ENCODE data around the gene NEK9.

Gene NEK9

DNA sequence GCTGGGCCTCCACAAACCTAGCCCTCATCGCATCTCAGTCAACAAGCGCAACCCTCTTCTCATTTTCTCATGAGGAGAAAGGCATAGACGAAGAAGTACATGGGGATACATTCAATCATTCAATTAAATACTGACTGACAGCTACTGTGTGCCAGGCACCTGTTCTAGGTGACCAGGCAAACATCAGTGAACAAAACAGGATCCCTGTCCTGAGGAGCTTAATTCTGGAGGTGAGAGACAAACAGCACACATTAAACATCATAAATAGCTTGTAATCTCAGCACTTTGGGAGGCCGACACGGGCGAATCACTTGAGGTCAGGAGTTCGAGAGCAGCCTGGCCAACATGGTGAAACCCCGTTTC, 62.7 kb downstream of the NEK9 start:
- Histone ChIP-seq H3K9me2 (replicated peaks; ENCODE audit: insufficient read depth, low read length) (no peaks in the 10 kb centered on the region), H2AFZ (ENCODE audit: low read depth, low read length, severe bottlenecking) (peak overlapping the region; percentile 62), H3K27ac (ENCODE audit: low read depth, low read length) (no peak overlapping the region), H3K36me3 (ENCODE audit: low read length) (peaks cover 20% of the 10 kb centered on the region), H3K79me2 (ENCODE audit: insufficient read depth, low read length) (peaks cover 37% of the 10 kb centered on the region), H3K4me3 (ENCODE audit: insufficient read depth, low read length, poor library complexity, severe bottlenecking) (peak overlapping the region; percentile 85), H3K9ac (ENCODE audit: low read length) (peak overlapping the region; percentile 87), H4K20me1 (ENCODE audit: low read depth, low read length) (no peaks in the 10 kb centered on the region), H3K4me2 (ENCODE audit: low read depth, low read length, poor library complexity, severe bottlenecking) (peak overlapping the region; percentile 64), H3F3A (ENCODE audit: insufficient read depth) (peaks cover 7% of the 10 kb centered on the region; the same call in 1 of the 2 replicates), H3K9me3 (ENCODE audit: insufficient read depth, low read length) (no peaks in the 10 kb centered on the region), H3K27me3 (ENCODE audit: low read length) (no peaks in the 10 kb centered on the region)
- TF ChIP-seq, protein P1, sequence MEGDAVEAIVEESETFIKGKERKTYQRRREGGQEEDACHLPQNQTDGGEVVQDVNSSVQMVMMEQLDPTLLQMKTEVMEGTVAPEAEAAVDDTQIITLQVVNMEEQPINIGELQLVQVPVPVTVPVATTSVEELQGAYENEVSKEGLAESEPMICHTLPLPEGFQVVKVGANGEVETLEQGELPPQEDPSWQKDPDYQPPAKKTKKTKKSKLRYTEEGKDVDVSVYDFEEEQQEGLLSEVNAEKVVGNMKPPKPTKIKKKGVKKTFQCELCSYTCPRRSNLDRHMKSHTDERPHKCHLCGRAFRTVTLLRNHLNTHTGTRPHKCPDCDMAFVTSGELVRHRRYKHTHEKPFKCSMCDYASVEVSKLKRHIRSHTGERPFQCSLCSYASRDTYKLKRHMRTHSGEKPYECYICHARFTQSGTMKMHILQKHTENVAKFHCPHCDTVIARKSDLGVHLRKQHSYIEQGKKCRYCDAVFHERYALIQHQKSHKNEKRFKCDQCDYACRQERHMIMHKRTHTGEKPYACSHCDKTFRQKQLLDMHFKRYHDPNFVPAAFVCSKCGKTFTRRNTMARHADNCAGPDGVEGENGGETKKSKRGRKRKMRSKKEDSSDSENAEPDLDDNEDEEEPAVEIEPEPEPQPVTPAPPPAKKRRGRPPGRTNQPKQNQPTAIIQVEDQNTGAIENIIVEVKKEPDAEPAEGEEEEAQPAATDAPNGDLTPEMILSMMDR (IDR thresholded peaks at IDR 0.05; ENCODE audit: insufficient read depth, low read length, poor library complexity, severe bottlenecking) = no peak
- no peak for TF ChIP-seq EZH2phosphoT487 (conservative IDR thresholded peaks at IDR 0.05; ENCODE audit: low read length)

DNA sequence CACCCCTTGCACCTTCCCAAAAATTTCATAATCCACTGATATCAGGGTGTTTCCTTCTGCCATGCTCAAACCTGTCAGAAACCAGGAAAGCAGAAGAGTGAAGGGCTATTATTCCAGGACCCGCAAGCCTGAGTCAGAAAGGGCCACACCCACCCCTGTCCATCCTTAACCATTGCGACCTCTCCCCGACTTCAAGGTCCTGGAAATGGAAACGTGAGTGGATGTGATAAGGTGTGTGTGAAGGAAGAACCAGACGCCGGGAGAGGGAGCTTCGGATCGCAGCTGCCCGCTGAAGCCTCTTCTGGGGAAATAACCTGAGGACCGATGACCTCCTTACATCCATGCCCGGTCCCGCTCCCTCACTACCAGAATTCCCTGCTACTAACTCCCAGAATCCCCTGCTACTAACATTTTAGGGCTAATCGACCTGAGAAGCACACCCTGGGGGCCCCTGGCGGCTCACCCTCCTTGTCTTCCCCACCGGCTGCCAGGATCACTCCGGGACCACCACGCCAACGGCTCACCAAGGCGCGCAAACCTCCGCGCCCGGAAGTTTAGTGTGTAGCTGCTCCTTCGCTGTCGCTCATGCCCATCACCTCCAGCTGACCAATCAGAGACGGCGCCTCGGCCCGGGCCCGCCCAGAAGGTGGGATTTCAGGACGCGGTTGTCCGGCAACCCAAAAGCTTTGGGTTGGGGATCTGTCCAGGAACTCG, 63.2 kb downstream of the NEK9 start, which contains the start of gene ACYP1:
Gene ACYP1, minus strand, starts transcription at position 534 of the 714 bp plus-strand sequence. Its CDS starts 471 bp downstream, at position 63.
- Histone ChIP-seq H3K9ac (ENCODE audit: low read length) (peak within 1 kb of the TSS; percentile 87), H3K9me3 (ENCODE audit: insufficient read depth, low read length) (no peaks in the 10 kb centered on the region), H3K79me2 (ENCODE audit: insufficient read depth, low read length) (peaks cover 37% of the 10 kb centered on the region), H3K9me2 (replicated peaks; ENCODE audit: insufficient read depth, low read length) (no peaks in the 10 kb centered on the region), H3F3A (ENCODE audit: insufficient read depth) (peaks cover 7% of the 10 kb centered on the region; the same call in 1 of the 2 replicates), H3K27ac (ENCODE audit: low read depth, low read length) (peak within 1 kb of the TSS; percentile 60), H3K27me3 (ENCODE audit: low read length) (no peaks in the 10 kb centered on the region), H3K4me2 (ENCODE audit: low read depth, low read length, poor library complexity, severe bottlenecking) (peak within 1 kb of the TSS; percentile 64), H4K20me1 (ENCODE audit: low read depth, low read length) (no peaks in the 10 kb centered on the region), H2AFZ (ENCODE audit: low read depth, low read length, severe bottlenecking) (peak within 1 kb of the TSS; percentile 62), H3K4me3 (ENCODE audit: insufficient read depth, low read length, poor library complexity, severe bottlenecking) (peak within 1 kb of the TSS; percentile 85), H3K36me3 (ENCODE audit: low read length) (peaks cover 20% of the 10 kb centered on the region)
- TF ChIP-seq, protein P1 (IDR thresholded peaks at IDR 0.05; ENCODE audit: insufficient read depth, low read length, poor library complexity, severe bottlenecking) = no peak
- TF ChIP-seq EZH2phosphoT487 (conservative IDR thresholded peaks at IDR 0.05; ENCODE audit: low read length) = no peak

DNA sequence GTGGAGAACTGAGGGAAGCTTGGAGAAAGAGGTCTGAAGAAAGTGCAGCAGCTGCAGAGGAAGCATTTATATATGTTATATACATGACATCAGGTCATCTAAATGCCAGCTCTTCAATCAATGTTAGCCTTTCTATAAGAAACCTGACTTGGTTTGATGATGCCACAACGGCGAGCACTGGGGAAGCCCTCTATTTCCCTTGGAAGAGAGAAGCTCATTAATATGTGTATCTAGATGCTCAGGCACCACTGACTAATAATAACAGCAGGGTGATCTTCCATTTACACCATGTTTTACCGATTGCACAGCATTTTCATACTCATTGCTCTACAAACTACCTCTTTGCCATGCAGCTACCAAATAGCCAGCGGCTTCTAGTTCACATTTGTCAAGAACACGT, 63.8 kb downstream of the NEK9 start:
- Histone ChIP-seq H3K4me3 (ENCODE audit: insufficient read depth, low read length, poor library complexity, severe bottlenecking) (peak overlapping the region; percentile 85), H3K9me2 (replicated peaks; ENCODE audit: insufficient read depth, low read length) (no peaks in the 10 kb centered on the region), H3K36me3 (ENCODE audit: low read length) (peaks cover 20% of the 10 kb centered on the region), H3F3A (ENCODE audit: insufficient read depth) (peaks cover 7% of the 10 kb centered on the region; the same call in 1 of the 2 replicates), H2AFZ (ENCODE audit: low read depth, low read length, severe bottlenecking) (no peak overlapping the region), H4K20me1 (ENCODE audit: low read depth, low read length) (no peaks in the 10 kb centered on the region), H3K9me3 (ENCODE audit: insufficient read depth, low read length) (no peaks in the 10 kb centered on the region), H3K79me2 (ENCODE audit: insufficient read depth, low read length) (peaks cover 34% of the 10 kb centered on the region), H3K9ac (ENCODE audit: low read length) (peak overlapping the region; percentile 87), H3K27ac (ENCODE audit: low read depth, low read length) (peak overlapping the region; percentile 60), H3K4me2 (ENCODE audit: low read depth, low read length, poor library complexity, severe bottlenecking) (peak overlapping the region; percentile 64), H3K27me3 (ENCODE audit: low read length) (no peaks in the 10 kb centered on the region)
- TF ChIP-seq, protein P1 (IDR thresholded peaks at IDR 0.05; ENCODE audit: insufficient read depth, low read length, poor library complexity, severe bottlenecking) = no peak
- TF ChIP-seq EZH2phosphoT487 (conservative IDR thresholded peaks at IDR 0.05; ENCODE audit: low read length) = no peak

Data from SU-DHL-6 (cell line).